K562 (cell line): ENCODE data around the gene CLEC3B. TPM values are rescaled to one million over a fixed set of nuclear protein-coding genes. Genes with fewer than 3 reads are reported as not detected.

Experiments used
- ATAC-seq: fragments of 200-7000 bp; cut with Tn5 transposase; 3 replicates; pipeline ENCODE4 v1.9.1; 2020; ENCODE audit warnings: moderate library complexity
- BruUV-seq: library from RNA; stranded (reverse); fragments of 400-500 nt; replicated peaks from 2 replicates; lab custom pipeline; 2021; lab: Mats Ljungman, UMichigan
- CTCF ChIA-PET: fragments of 300-600 bp; formaldehyde crosslinking; extraction: SDS; loops from one replicate; lab custom pipeline; 2021; ENCODE audit warnings: low intra/inter-chr PET ratio; lab: Yijun Ruan, JAX
- POLR2A ChIA-PET: fragments of 300-600, 350-650 bp; sonication (Branson Sonifier 250); formaldehyde crosslinking; extraction: SDS; loops from one replicate; lab custom pipeline; 2021; ENCODE audit warnings: antibody characterized with exemption, inconsistent platforms; lab: Yijun Ruan, JAX
- DNase-seq, 4 experiments: peaks; one replicate each; pipeline versions ENCODE4 v3.0.0 to v3.0.0-alpha.2; 2011 to 2018; ENCODE audit warnings: low spot score in 3 of 4, mixed read lengths in 3 of 4; ENCODE audit errors: extremely low read depth in 1 of 4
- FAIRE-seq: peaks from 2 replicates; lab custom pipeline; 2011; peaks lifted over from hg19 to GRCh38; lab: Jason Lieb, UNC
- H2AFZ ChIP-seq: 2 replicates; pipeline ENCODE4 v1.6.0; 2011; ENCODE audit warnings: low read depth, low read length, control low read depth, inconsistent platforms
- H3K27ac ChIP-seq: fragments of 200-600 bp; 3 replicates; pipeline ENCODE4 v1.8.0; 2011; ENCODE audit warnings: low read depth, mild to moderate bottlenecking, control low read depth, inconsistent platforms, low read length, moderate library complexity, mixed read lengths; ENCODE audit errors: extremely low read depth
- H3K27me3 ChIP-seq, 2 experiments: fragments of 300-600 bp in 1 of 2; 2 replicates in 1 of 2; 3 replicates in 1 of 2; pipeline versions ENCODE4 v1.6.0 to v1.8.0; 2011; ENCODE audit warnings: inconsistent platforms in 2 of 2, low read length in 2 of 2, mild to moderate bottlenecking in 1 of 2, mixed read lengths in 1 of 2, moderate library complexity in 1 of 2; ENCODE audit not compliant: control insufficient read depth in 2 of 2, insufficient read depth in 2 of 2
- H3K36me3 ChIP-seq: fragments of 300-600 bp; 3 replicates; pipeline ENCODE4 v1.8.0; 2011; ENCODE audit warnings: mild to moderate bottlenecking, low read length, inconsistent platforms; ENCODE audit not compliant: control insufficient read depth, insufficient read depth
- H3K4me1 ChIP-seq, 2 experiments: fragments of 200-600 bp in 1 of 2; replicated peaks in 1 of 2; 2 replicates in 1 of 2; 3 replicates in 1 of 2; pipeline versions ENCODE4 v1.5.1 to v1.8.0; 2011; ENCODE audit warnings: inconsistent platforms in 2 of 2, low read length in 2 of 2, mild to moderate bottlenecking in 1 of 2, mixed read lengths in 1 of 2, moderate library complexity in 1 of 2; ENCODE audit not compliant: control insufficient read depth in 2 of 2, insufficient read depth in 2 of 2
- H3K4me2 ChIP-seq: 2 replicates; pipeline ENCODE4 v1.6.1; 2011; ENCODE audit warnings: low read length, control low read depth, inconsistent platforms, mixed read lengths; ENCODE audit not compliant: insufficient read depth
- H3K4me3 ChIP-seq: fragments of 200-600 bp; sonication (generic), shearing (Covaris generic); 2 replicates; pipeline ENCODE4 v1.5.1; 2016; ENCODE audit warnings: control low read depth, inconsistent platforms
- H3K79me2 ChIP-seq: fragments of 200-600 bp; 3 replicates; pipeline ENCODE4 v1.8.0; 2011; ENCODE audit warnings: low read length, inconsistent platforms; ENCODE audit not compliant: control insufficient read depth, insufficient read depth
- H3K9ac ChIP-seq, 2 experiments: 2 replicates each; pipeline versions ENCODE4 v1.6.0 to v1.6.1; 2011; ENCODE audit warnings: low read depth in 2 of 2, low read length in 2 of 2, control low read depth in 1 of 2, inconsistent platforms in 1 of 2, mild to moderate bottlenecking in 1 of 2, mixed read lengths in 1 of 2; ENCODE audit not compliant: insufficient read depth in 1 of 2
- H3K9me1 ChIP-seq: one replicate; pipeline ENCODE4 v1.6.0; 2011; ENCODE audit warnings: inconsistent platforms, mild to moderate bottlenecking, low read length, moderate library complexity; ENCODE audit not compliant: control insufficient read depth, insufficient read depth
- H3K9me3 ChIP-seq: replicated peaks from 2 replicates; pipeline ENCODE4 v1.5.1; 2011; ENCODE audit warnings: low read depth, low read length, inconsistent platforms; ENCODE audit not compliant: control insufficient read depth, insufficient read depth
- H4K20me1 ChIP-seq: replicated peaks from 2 replicates; pipeline ENCODE4 v1.6.1; 2011; ENCODE audit warnings: low read length, inconsistent platforms, mixed read lengths; ENCODE audit not compliant: control insufficient read depth, insufficient read depth
- GABPB1 ChIP-seq: sonication (generic); formaldehyde crosslinking; IDR thresholded peaks from 2 replicates; pipeline ENCODE4 v1.8.0; 2022; ENCODE audit warnings: mild to moderate bottlenecking, missing genetic modification reagents
- GTF2E2 ChIP-seq: fragments of 200-800 bp; sonication (Bioruptor generic); IDR thresholded peaks from 2 replicates; pipeline ENCODE4 v1.6.1; 2016; ENCODE audit warnings: missing genetic modification characterization, missing compliant biosample characterization
- KLF10 ChIP-seq: fragments of 250-450 bp; sonication (Bioruptor Pico); IDR thresholded peaks from 2 replicates; pipeline ENCODE4 v1.6.1; 2021; ENCODE audit warnings: matching md5 sums
- LCOR ChIP-seq: sonication (generic); formaldehyde crosslinking; IDR thresholded peaks from 2 replicates; pipeline ENCODE4 v1.8.0; 2022; ENCODE audit warnings: mild to moderate bottlenecking, missing genetic modification reagents
- MTA2 ChIP-seq: fragments of 450-650 bp; IDR thresholded peaks from 2 replicates; pipeline ENCODE4 v1.6.1; 2016; ENCODE audit warnings: low read depth
- NFXL1 ChIP-seq: fragments of 450-650 bp; formaldehyde crosslinking; IDR thresholded peaks from 2 replicates; pipeline ENCODE4 v1.4.0; 2021; ENCODE audit warnings: mild to moderate bottlenecking
- NR2F6 ChIP-seq: fragments of 450-650 bp; formaldehyde crosslinking; IDR thresholded peaks from 2 replicates; pipeline ENCODE4 v1.4.0; 2020; ENCODE audit warnings: mild to moderate bottlenecking
- PTBP1 ChIP-seq: fragments of 200-400 bp; formaldehyde crosslinking; IDR thresholded peaks from 2 replicates; pipeline ENCODE4 v1.6.1; 2017; ENCODE audit warnings: low read depth, low read length
- YY1 ChIP-seq, 3 experiments: IDR thresholded peaks; 2 replicates each; pipeline ENCODE4 v1.6.1; 2011; ENCODE audit warnings: low read length in 2 of 3, mild to moderate bottlenecking in 2 of 3, moderate library complexity in 2 of 3, borderline replicate concordance in 1 of 3, control low read depth in 1 of 3, low read depth in 1 of 3; ENCODE audit not compliant: insufficient read depth in 3 of 3, insufficient replicate concordance in 2 of 3, control insufficient read depth in 1 of 3, insufficient read length in 1 of 3; ENCODE audit errors: extremely low read depth in 1 of 3
- WGBS: fragments of 100-300 bp; shearing (Covaris generic); methylation state at CpG from one replicate; pipeline ENCODE4 v1.1.6; 2016; ENCODE audit warnings: low coverage, mixed read lengths; ENCODE audit not compliant: insufficient coverage; ENCODE audit errors: missing lambda C conversion rate; 5-methylcytosine and 5-hydroxymethylcytosine counted together
- in situ Hi-C: fragments of 300-500 bp; cut with MboI; formaldehyde crosslinking; loops from 4 replicates; pipeline ENCODE4 v1.15.0; 2018; ENCODE audit warnings: inconsistent platforms, mixed read lengths
- intact Hi-C: fragments of 100-400 bp; cut with micrococcal nuclease; formaldehyde crosslinking; loops from 2 replicates; pipeline ENCODE4 v1.14.2; 2022
- polyA plus RNA-seq, 8 experiments: library from polyadenylated mRNA; depleted of rRNA in 4 of 8; stranded (reverse) in 5 of 8; unstranded in 3 of 8; fragments of >200 nt; fragmentation: Nextera tagmentation in 2 of 8; fragmentation: Illumina TruSeq in 1 of 8; extraction: Ambion mirVana in 2 of 8; extraction: Trizol in 1 of 8; gene quantifications; 2 replicates each; pipeline versions ENCODE4 v1.2.1 to v1.2.3, GENCODE V29; 2011 to 2014; ENCODE audit warnings: inconsistent platforms in 1 of 8, missing spikeins in 1 of 8
- total RNA-seq, 7 experiments: library from RNA; depleted of rRNA in 6 of 7; stranded (reverse); fragments of >200 nt in 6 of 7; fragmentation: Illumina TruSeq in 2 of 7; extraction: Trizol in 2 of 7; gene quantifications; 2 replicates each; pipeline versions ENCODE4 v1.2.1 to v1.2.3, GENCODE V29; 2011 to 2021; ENCODE audit warnings: low replicate concordance in 1 of 7
- TF ChIP-seq, protein P1 (sequence below), 2 experiments: fragments of 200-800 bp in 1 of 2; sonication (Bioruptor generic) in 1 of 2; sonication (generic) in 1 of 2; formaldehyde crosslinking in 1 of 2; IDR thresholded peaks in 1 of 2; conservative IDR thresholded peaks in 1 of 2; 2 replicates each; pipeline versions ENCODE4 v1.5.0 to v1.6.1; 2016 to 2020; ENCODE audit warnings: missing compliant biosample characterization in 1 of 2, missing genetic modification characterization in 1 of 2, missing genetic modification reagents in 1 of 2
- TF ChIP-seq, protein P2 (sequence below), 3 experiments: fragments of 200-800 bp in 1 of 3; fragments of 250-450 bp in 1 of 3; fragments of 450-650 bp in 1 of 3; sonication (Bioruptor Pico) in 1 of 3; sonication (Bioruptor generic) in 1 of 3; formaldehyde crosslinking in 1 of 3; IDR thresholded peaks; 2 replicates each; pipeline versions ENCODE4 v1.6.1 to v1.8.0; 2016 to 2022; ENCODE audit warnings: mild to moderate bottlenecking in 2 of 3, missing genetic modification characterization in 2 of 3, missing compliant biosample characterization in 1 of 3, moderate library complexity in 1 of 3
- TF ChIP-seq, protein P3 (sequence below): sonication (generic); formaldehyde crosslinking; IDR thresholded peaks from 2 replicates; pipeline ENCODE4 v1.5.0; 2020; ENCODE audit warnings: missing genetic modification reagents

Gene CLEC3B
- total and polyA plus RNA-seq, 9 of the 15 experiments (the other 6 are each of a cell fraction or from before 2014, with no cell fraction given): not detected

DNA sequence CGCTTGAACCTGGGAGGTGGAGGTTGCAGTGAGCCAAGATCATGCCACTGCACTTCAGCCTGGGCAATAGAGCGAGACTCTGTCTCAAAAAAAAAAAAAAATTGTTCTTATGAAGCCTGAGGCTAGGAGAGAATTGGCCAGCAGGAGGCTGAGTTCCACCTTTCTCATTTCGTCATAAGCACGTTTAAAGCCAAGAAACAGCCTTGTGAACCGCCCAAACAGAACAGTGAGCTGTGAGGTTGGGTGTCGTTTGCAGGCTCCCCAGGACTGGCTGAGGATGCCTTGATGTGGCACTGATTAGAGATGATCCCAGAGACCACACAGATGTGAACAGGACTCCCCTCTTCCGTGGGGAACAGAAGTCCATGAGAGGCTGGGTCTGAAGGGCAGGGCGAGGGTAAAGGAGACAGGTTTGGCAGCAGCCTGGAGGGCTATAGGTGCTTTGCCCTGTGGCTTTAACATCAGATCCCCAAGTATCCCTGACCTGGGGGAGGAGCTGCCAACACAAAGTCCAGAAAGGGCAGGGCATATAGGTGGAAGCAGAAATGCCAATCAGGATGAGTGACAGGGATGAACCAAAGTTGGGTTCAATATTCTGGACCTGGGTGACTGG, 52.9 kb downstream of the CLEC3B start:
- BruUV-seq: no TSS peak
- DNase-seq: peak; percentile 60 to 80 (median 64)
- WGBS: 41% methylated on average over 8 of the region's 8 CpGs
- no peak for TF ChIP-seq NFXL1 (CRISPR knock-in tag)
- TF ChIP-seq, protein P1, sequence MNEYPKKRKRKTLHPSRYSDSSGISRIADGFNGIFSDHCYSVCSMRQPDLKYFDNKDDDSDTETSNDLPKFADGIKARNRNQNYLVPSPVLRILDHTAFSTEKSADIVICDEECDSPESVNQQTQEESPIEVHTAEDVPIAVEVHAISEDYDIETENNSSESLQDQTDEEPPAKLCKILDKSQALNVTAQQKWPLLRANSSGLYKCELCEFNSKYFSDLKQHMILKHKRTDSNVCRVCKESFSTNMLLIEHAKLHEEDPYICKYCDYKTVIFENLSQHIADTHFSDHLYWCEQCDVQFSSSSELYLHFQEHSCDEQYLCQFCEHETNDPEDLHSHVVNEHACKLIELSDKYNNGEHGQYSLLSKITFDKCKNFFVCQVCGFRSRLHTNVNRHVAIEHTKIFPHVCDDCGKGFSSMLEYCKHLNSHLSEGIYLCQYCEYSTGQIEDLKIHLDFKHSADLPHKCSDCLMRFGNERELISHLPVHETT (CRISPR knock-in tag; conservative IDR thresholded peaks at IDR 0.05 in 1 of 2, IDR thresholded peaks at IDR 0.05 in 1 of 2): peak in 1 of 2 experiments; percentile 37; a peak in 2 of 4 replicates
- TF ChIP-seq GABPB1 (CRISPR knock-in tag): no peak
- no peak for TF ChIP-seq MTA2
- TF ChIP-seq KLF10 (CRISPR knock-in tag): no peak
- TF ChIP-seq LCOR (CRISPR knock-in tag): no peak
- TF ChIP-seq NR2F6 (CRISPR knock-in tag): no peak
- TF ChIP-seq YY1 (IDR thresholded peaks at IDR 0.05; ENCODE audit: borderline replicate concordance in 1 of 3, control insufficient read depth in 1 of 3, extremely low read depth in 1 of 3, insufficient read depth in 3 of 3, insufficient read length in 1 of 3, insufficient replicate concordance in 2 of 3, low read depth in 1 of 3, low read length in 2 of 3): no peak
- TF ChIP-seq, protein P2, sequence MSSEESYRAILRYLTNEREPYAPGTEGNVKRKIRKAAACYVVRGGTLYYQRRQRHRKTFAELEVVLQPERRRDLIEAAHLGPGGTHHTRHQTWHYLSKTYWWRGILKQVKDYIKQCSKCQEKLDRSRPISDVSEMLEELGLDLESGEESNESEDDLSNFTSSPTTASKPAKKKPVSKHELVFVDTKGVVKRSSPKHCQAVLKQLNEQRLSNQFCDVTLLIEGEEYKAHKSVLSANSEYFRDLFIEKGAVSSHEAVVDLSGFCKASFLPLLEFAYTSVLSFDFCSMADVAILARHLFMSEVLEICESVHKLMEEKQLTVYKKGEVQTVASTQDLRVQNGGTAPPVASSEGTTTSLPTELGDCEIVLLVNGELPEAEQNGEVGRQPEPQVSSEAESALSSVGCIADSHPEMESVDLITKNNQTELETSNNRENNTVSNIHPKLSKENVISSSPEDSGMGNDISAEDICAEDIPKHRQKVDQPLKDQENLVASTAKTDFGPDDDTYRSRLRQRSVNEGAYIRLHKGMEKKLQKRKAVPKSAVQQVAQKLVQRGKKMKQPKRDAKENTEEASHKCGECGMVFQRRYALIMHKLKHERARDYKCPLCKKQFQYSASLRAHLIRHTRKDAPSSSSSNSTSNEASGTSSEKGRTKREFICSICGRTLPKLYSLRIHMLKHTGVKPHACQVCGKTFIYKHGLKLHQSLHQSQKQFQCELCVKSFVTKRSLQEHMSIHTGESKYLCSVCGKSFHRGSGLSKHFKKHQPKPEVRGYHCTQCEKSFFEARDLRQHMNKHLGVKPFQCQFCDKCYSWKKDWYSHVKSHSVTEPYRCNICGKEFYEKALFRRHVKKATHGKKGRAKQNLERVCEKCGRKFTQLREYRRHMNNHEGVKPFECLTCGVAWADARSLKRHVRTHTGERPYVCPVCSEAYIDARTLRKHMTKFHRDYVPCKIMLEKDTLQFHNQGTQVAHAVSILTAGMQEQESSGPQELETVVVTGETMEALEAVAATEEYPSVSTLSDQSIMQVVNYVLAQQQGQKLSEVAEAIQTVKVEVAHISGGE (CRISPR knock-in tag; IDR thresholded peaks at IDR 0.05): 0 out of 6 replicates have a peak, but pooled peaks of 1 of the 3 experiments have one; percentile 12
- TF ChIP-seq PTBP1: no peak
- TF ChIP-seq GTF2E2 (tag): peak; percentile 46; the same call in 1 of the 2 replicates
- TF ChIP-seq, protein P3, sequence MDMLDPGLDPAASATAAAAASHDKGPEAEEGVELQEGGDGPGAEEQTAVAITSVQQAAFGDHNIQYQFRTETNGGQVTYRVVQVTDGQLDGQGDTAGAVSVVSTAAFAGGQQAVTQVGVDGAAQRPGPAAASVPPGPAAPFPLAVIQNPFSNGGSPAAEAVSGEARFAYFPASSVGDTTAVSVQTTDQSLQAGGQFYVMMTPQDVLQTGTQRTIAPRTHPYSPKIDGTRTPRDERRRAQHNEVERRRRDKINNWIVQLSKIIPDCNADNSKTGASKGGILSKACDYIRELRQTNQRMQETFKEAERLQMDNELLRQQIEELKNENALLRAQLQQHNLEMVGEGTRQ (CRISPR knock-in tag): no peak

More for the DNA sequence above, 52.9 kb downstream of the CLEC3B start:
- intact Hi-C loops (no loop called here), in situ Hi-C loops (no loop called here)
- Histone ChIP-seq H4K20me1 (no peaks in the 10 kb centered on the region), H3K79me2 (peaks cover 15% of the 10 kb centered on the region; the same call in 1 of the 3 replicates), H3K27ac (peak overlapping the region; percentile 37; the same call in 2 of the 3 replicates), H3K4me2 (peak overlapping the region; percentile 5), H3K4me3 (no peak overlapping the region), H3K36me3 (no peaks in the 10 kb centered on the region; the same call in 2 of the 3 replicates), H3K9me1 (no peaks in the 10 kb centered on the region), H2AFZ (peak overlapping the region; percentile 61), H3K4me1 (peaks cover 19 to 65% of the 10 kb centered on the region in 2 experiments; a peak in 4 of 5 replicates), H3K9ac (peak overlapping the region; percentile 35 to 76; a peak in 3 of 4 replicates), H3K9me3 (no peaks in the 10 kb centered on the region), H3K27me3 (no peaks in the 10 kb centered on the region)
- no peak for FAIRE-seq
- POLR2A ChIA-PET: interaction anchor here (0.7 to 0.9 kb wide), 2 partner anchors 14 to 106 kb away, joined by 3 to 4 read pairs; no protein-coding TSS in a partner anchor
- CTCF ChIA-PET: interaction anchor here (0.6 kb wide), 1 partner anchor 41 kb away, joined by 3 read pairs; no protein-coding TSS in a partner anchor
- ATAC-seq: peak; percentile 77
